Erythroblast (primary cell): ENCODE results near the gene ALKBH5.

Experiments used
- GATA1 ChIP-seq: IDR thresholded peaks from 2 replicates; pipeline ENCODE4 v1.6.1; 2011; ENCODE audit warnings: low read depth, mild to moderate bottlenecking, control low read depth, low read length, moderate library complexity
- POLR2A ChIP-seq: IDR thresholded peaks from 2 replicates; pipeline ENCODE4 v1.6.1; 2011; ENCODE audit warnings: mild to moderate bottlenecking, low read length

GRCh38 chr17:18144261-18144660, 39.4 kb upstream of the ALKBH5 start:
- TF ChIP-seq POLR2A (no peak), GATA1 (no peak)
